Measurements from ENCODE around the gene SH3TC1.

SH3TC1 gene

GRCh38 chr4:8244001-8244757 lies 45.1 kb downstream of the SH3TC1 start:
- DNase-seq (ENCODE audit: low read depth): no peak

- no peak for DNase-seq (ENCODE audit: low read depth)
Observed at GRCh38 chr4:8244931-8245460, 45.9 kb downstream of the SH3TC1 start.

GRCh38 chr4:8245884-8246833 lies 47.1 kb downstream of the SH3TC1 start:
- DNase-seq (ENCODE audit: low read depth): no peak

- DNase-seq (ENCODE audit: low read depth): no peak
Observed at GRCh38 chr4:8247047-8247930, 48.2 kb downstream of the SH3TC1 start.

- no peak for DNase-seq (ENCODE audit: low read depth)
Observed at GRCh38 chr4:8248091-8248490, 49.0 kb downstream of the SH3TC1 start.

- DNase-seq (ENCODE audit: low read depth): no peak
Observed at GRCh38 chr4:8250227-8250626, 51.1 kb downstream of the SH3TC1 start.

GRCh38 chr4:8250637-8251036 lies 51.5 kb downstream of the SH3TC1 start:
- DNase-seq (ENCODE audit: low read depth): no peak

GRCh38 chr4:8251110-8251883 lies 52.2 kb downstream of the SH3TC1 start:
- no peak for DNase-seq (ENCODE audit: low read depth)

GRCh38 chr4:8252301-8253173 lies 53.4 kb downstream of the SH3TC1 start:
- DNase-seq (ENCODE audit: low read depth): no peak

- no peak for DNase-seq (ENCODE audit: low read depth)
Observed at GRCh38 chr4:8254076-8254475, 55.0 kb downstream of the SH3TC1 start.

- DNase-seq (ENCODE audit: low read depth): no peak
Observed at GRCh38 chr4:8255698-8256441, 56.8 kb downstream of the SH3TC1 start.

GRCh38 chr4:8257854-8258253 lies 58.8 kb downstream of the SH3TC1 start:
- no peak for DNase-seq (ENCODE audit: low read depth)

- no peak for DNase-seq (ENCODE audit: low read depth)
Observed at GRCh38 chr4:8258552-8259212, 59.6 kb downstream of the SH3TC1 start.

- no peak for DNase-seq (ENCODE audit: low read depth)
Observed at GRCh38 chr4:8259743-8260430, 60.8 kb downstream of the SH3TC1 start.

- no peak for DNase-seq (ENCODE audit: low read depth)
Observed at GRCh38 chr4:8260656-8261111, 61.6 kb downstream of the SH3TC1 start.

GRCh38 chr4:8261851-8262535 lies 62.9 kb downstream of the SH3TC1 start:
- no peak for DNase-seq (ENCODE audit: low read depth)

- no peak for DNase-seq (ENCODE audit: low read depth)
Observed at GRCh38 chr4:8262637-8263322, 63.7 kb downstream of the SH3TC1 start.
